ENCODE results near the gene RIOX2.

GRCh38 chr3:97956051-97956450 lies 16.2 kb downstream of the RIOX2 start:
- TF ChIP-seq POLR2AphosphoS5 (IDR thresholded peaks at IDR 0.05; ENCODE audit: low read depth, low read length) (no peak), SIN3A (IDR thresholded peaks at IDR 0.05; ENCODE audit: borderline replicate concordance, insufficient read depth, low read length) (no peak), FOXP2 (optimal IDR thresholded peaks at IDR 0.05; ENCODE audit: borderline replicate concordance, extremely low read depth, extremely low read length, insufficient read depth) (no peak), REST (IDR thresholded peaks at IDR 0.05; ENCODE audit: insufficient read depth in 1 of 2, low read depth in 2 of 2, low read length in 2 of 2) (no peak)

Data from PFSK-1 (cell line).